HUES6 (cell line): Measurements from ENCODE around the gene RMRP.
"Not testable (repeated sequence)": the region's sequence is repeated elsewhere in the genome, so short reads cannot be mapped to it uniquely, and the experiment has no call there.

Experiments used
- H3K27ac ChIP-seq: 2 replicates; pipeline ENCODE4 v1.7.0; 2013; ENCODE audit warnings: low read depth, mild to moderate bottlenecking, low read length, inconsistent platforms
- H3K27me3 ChIP-seq: 2 replicates; pipeline ENCODE4 v1.6.1; 2013; ENCODE audit warnings: low read length; ENCODE audit not compliant: control insufficient read depth, insufficient read depth
- H3K36me3 ChIP-seq: 2 replicates; pipeline ENCODE4 v1.6.1; 2013; ENCODE audit warnings: low read length; ENCODE audit not compliant: control insufficient read depth, insufficient read depth
- H3K4me1 ChIP-seq: 2 replicates; pipeline ENCODE4 v1.6.1; 2013; ENCODE audit warnings: low read length; ENCODE audit not compliant: control insufficient read depth, insufficient read depth
- H3K4me3 ChIP-seq: 2 replicates; pipeline ENCODE4 v1.5.1; 2013; ENCODE audit warnings: low read depth, low read length
- H3K9ac ChIP-seq: one replicate; pipeline ENCODE4 v1.6.1; 2013; ENCODE audit warnings: mild to moderate bottlenecking, low read length
- H3K9me3 ChIP-seq: 2 replicates; pipeline ENCODE4 v1.6.1; 2013; ENCODE audit warnings: low read depth, low read length; ENCODE audit not compliant: control insufficient read depth, insufficient read depth

Gene RMRP

DNA sequence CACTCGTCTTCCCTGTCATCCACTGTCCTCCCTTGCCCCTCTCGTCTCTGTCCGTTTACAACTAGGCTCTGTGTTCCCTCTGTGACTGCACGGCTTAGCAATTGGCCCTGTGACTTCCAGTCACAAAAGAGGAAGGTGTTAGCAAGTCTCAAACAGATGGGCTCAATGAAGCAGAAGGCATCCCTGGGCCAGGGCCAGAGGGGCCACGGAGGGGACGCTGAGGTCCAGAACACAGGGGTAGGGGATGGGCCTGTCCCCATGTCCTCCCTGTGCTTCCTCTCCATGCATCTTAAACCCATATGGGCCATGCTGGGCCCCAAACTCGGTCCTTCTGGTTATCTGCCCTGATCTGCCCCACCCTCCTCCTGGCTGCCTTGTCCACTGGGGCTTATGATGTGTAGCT is 39.5 kb downstream of the RMRP start, which contains the start of gene CD72:
TSS of gene CD72 (minus strand) at position 89 of the 403 bp plus-strand sequence. CDS start 110 bp downstream, outside the sequence.
- Histone ChIP-seq H3K27ac (no peak within 1 kb of the TSS), H3K36me3 (no peaks in the 10 kb centered on the region), H3K27me3 (peaks cover 51% of the 10 kb centered on the region), H3K9me3 (no peaks in the 10 kb centered on the region), H3K4me1 (peaks cover 11% of the 10 kb centered on the region), H3K4me3 (peak within 1 kb of the TSS; percentile 59), H3K9ac (peak within 1 kb of the TSS; percentile 13)

DNA sequence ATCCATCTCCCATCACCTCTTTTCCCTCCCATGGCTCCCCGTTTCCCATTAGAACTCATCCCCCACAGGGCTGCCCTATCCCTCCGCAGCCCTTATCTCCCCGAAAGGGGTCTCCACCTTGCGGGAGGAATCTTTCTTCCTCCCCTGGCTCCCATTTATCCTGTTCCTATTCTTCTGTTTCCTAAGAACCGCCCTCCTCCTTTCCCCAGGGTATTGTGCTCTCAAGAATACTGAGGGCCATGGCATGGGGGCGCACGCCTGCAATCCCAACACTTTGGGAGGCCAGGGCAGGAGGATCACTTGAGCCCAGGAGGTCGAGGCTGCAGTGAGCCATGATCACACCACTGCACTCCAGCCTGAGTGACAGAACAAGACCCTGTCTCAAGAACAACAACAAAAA is 40.3 kb downstream of the RMRP start:
- Histone ChIP-seq H3K9ac (no peak overlapping the region), H3K36me3 (no peaks in the 10 kb centered on the region), H3K9me3 (no peaks in the 10 kb centered on the region), H3K27me3 (peaks cover 51% of the 10 kb centered on the region), H3K27ac (no peak overlapping the region), H3K4me1 (peaks cover 11% of the 10 kb centered on the region), H3K4me3 (peak overlapping the region; percentile 59)

DNA sequence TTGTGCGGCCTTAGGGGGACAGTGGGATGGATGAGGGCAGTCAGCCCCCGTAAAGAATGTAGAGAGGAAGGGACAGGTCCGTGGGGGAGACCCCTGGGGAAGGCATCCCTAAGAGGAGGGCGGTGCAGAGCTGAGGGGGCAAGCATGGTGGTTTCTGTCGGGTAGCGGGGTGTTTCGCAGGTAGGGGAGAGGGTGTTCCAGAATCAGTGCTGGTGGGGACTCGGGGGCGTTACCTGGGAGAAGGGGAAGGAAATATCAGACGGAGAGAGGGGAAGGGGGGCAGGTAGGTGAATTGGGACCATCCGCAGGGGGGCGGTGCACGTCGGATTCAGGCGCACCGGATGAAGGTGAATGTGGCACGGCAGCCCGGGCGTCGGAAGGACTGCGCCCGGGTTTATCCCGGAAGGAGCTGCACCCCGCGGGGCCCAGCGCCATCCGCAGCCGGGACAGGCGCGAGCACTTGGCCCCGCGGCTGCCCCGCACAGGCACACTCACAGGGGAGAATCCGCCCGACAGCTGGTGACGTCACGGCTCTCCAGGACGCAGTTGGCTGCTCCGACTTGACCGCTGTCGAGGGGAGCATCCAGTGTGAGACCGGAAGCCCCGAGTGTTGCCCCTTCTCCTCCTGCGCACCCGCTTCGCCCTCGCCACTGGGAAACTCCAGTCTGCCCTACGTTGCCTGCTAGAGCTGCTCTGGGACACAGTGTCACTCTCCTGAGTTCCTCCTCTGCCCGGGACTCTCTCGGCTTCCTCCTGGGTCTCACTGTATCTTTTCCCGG is 40.9 kb downstream of the RMRP start:
- Histone ChIP-seq H3K36me3 (no peaks in the 10 kb centered on the region), H3K27me3 (peaks cover 51% of the 10 kb centered on the region), H3K9me3 (no peaks in the 10 kb centered on the region), H3K4me1 (peaks cover 11% of the 10 kb centered on the region), H3K9ac (peak overlapping the region; percentile 17), H3K27ac (no peak overlapping the region), H3K4me3 (peak overlapping the region; percentile 59)

DNA sequence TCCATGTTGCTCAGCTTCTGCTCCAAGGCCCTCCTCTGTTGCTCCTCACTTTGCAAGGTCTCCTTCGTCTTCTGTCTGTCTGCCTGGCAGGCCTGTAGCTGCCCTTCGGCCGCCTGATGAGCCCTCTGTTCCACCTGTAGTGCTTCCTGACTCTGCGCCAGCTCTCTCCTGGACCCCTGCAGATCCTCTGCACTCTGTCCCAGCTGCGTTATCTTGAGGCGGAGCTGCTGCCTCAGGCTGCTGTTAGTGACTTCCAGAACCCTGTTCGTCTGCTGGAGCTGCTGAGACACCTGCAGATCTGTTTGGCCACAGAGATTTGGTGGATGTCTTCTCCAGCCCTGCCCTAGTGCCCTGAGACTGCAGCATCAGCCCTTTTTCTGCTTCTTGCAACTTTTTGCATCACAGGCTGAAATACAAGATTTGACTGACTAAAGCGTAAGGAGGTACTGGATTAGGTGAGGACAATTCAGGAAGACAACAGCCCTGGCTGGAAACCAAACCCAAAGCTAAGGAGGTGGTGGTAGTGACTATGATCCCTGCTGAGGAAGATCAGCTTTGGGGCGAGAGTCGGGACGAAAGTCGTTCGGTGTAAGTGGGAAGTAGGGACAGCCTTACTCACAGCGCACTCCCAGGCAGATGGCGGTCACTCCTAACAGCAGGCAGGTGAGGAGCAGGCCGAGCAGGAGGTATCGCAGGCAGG is 41.7 kb downstream of the RMRP start:
- Histone ChIP-seq H3K9ac (peak overlapping the region; percentile 17), H3K9me3 (no peaks in the 10 kb centered on the region), H3K27ac (no peak overlapping the region), H3K27me3 (peaks cover 51% of the 10 kb centered on the region), H3K4me3 (peak overlapping the region; percentile 59), H3K36me3 (no peaks in the 10 kb centered on the region), H3K4me1 (peaks cover 11% of the 10 kb centered on the region)

DNA sequence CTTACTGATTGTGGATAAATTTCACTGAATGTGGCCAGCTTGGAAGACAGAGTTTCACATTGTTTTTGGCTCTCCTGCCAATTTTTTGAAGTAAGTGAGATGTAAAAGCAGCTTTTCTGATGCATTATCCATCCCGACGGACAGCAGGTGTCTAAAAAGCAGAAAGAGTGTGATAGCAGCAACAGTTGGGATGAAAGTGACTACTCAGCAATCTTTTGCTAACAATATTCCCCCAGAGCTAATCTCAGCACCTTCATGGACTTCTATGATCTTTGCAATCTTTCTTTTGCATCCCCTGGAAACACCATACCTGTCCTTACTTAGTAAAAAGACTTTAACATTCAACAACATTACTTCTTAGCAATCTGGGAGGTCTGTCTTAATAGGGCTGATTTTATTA is 45.0 kb downstream of the RMRP start:
- H3K4me1 ChIP-seq: peaks cover 11% of the 10 kb centered on the region
- H3K36me3 ChIP-seq: peaks cover 22% of the 10 kb centered on the region
- H3K4me3 ChIP-seq: no peak overlapping the region
- H3K27ac ChIP-seq: no peak overlapping the region
- no peak overlapping the region for H3K9ac ChIP-seq
- peaks cover 37% of the 10 kb centered on the region for H3K27me3 ChIP-seq
- no peaks in the 10 kb centered on the region for H3K9me3 ChIP-seq

DNA sequence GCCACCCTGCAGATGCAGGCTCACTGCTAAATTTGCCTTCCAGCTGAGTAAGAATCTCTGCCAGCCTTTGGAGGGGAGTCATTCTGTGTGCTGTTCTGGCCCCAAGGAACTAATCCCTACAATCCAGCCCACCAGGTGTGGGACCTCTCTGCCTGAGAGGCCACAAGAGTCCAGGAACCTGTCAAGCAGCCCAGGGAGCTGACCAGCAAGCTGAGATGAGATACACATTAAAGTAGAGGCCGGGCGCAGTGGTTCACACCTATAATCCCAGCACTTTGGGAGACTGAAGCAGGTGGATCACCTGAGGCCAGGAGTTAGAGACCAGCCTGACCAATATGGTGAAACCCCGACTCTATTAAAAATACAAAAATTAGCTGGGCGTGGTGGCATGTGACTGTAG is 45.8 kb downstream of the RMRP start:
- H3K9me3 ChIP-seq, H3K4me3 ChIP-seq, H3K9ac ChIP-seq, H3K27ac ChIP-seq: not testable (repeated sequence)
- Histone ChIP-seq H3K36me3 (peaks cover 24% of the 10 kb centered on the region), H3K4me1 (peaks cover 11% of the 10 kb centered on the region), H3K27me3 (peaks cover 29% of the 10 kb centered on the region)

DNA sequence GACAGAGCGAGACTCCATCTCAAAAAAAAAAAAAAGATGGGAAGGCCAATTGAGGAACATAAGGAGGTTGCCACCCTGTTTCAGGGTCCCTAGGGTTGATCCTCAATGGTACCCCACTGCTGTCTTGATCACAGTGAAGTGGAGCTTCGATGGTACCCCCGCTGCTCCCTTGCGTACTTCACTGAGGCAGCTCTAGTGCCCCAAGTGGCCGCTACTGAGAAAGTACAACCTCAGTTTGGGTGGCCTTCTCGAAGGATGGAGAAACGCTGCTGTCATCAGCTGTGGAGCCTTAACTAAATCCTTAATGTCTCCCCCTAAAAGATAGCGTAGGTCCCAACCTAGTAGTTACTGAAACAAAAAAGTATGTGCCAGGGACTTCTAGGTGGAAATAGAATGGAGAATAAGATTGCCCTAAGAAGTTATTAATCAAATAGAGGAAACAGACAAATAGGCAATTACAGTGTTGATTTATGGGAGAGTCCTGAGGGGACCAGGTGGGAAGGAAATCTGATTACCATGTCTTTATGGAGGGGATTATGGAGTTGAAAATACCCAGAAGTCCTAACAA is 46.5 kb downstream of the RMRP start:
- Histone ChIP-seq H3K36me3 (peaks cover 24% of the 10 kb centered on the region), H3K9ac (no peak overlapping the region), H3K27ac (no peak overlapping the region), H3K4me1 (peaks cover 7% of the 10 kb centered on the region), H3K9me3 (no peaks in the 10 kb centered on the region), H3K27me3 (peaks cover 22% of the 10 kb centered on the region), H3K4me3 (no peak overlapping the region)

DNA sequence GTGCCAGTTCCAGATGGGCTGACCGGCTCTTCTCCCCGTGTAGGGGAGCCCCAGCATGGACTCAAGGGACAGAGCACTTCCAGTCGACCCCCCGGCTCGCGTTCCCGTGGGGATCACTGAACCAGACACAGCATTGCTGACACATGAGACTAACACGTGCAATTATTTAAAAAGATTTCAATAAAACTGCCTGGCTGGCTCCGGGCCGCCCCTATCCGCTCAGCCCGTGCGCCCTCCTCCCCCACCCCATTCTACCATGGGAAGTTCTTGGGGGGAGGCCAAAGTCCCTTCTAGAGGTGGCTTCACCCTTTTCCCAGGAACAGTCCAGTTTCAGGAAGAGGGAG is 48.0 kb downstream of the RMRP start:
- peaks cover 4% of the 10 kb centered on the region; the same call in 1 of the 2 replicates for H3K4me1 ChIP-seq
- no peak overlapping the region for H3K4me3 ChIP-seq
- peaks cover 24% of the 10 kb centered on the region for H3K36me3 ChIP-seq
- H3K9me3 ChIP-seq: no peaks in the 10 kb centered on the region
- H3K27me3 ChIP-seq: peaks cover 7% of the 10 kb centered on the region; the same call in 1 of the 2 replicates
- H3K9ac ChIP-seq: no peak overlapping the region
- no peak overlapping the region for H3K27ac ChIP-seq

DNA sequence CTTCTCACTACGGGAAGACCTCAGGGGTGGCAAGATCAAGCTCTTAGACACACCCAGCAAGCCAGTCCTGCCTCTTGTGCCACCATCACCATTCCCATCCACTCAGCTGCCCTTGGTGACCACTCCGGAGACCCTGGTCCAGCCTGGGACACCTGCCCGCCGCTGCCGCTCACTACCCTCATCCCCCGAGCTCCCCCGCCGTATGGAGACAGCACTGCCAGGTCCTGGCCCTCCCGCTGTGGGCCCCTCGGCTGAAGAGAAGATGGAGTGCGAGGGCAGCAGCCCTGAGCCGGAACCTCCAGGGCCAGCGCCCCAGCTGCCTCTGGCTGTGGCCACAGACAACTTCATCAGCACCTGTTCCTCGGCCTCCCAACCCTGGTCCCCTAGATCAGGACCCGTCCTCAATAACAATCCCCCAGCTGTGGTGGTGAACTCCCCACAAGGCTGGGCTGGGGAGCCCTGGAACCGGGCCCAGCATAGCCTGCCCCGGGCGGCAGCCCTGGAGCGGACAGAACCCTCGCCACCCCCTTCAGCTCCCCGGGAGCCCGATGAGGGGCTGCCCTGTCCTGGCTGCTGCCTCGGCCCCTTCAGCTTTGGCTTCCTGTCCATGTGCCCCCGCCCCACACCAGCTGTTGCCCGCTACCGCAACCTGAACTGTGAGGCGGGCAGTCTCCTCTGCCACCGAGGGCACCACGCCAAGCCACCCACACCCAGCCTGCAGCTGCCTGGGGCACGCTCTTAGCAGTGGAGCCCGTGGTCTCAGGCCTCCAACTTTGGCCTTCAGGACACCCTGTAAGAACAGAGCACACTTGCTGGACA is 48.6 kb downstream of the RMRP start:
- H3K27ac ChIP-seq: no peak overlapping the region
- H3K4me3 ChIP-seq: no peak overlapping the region
- H3K4me1 ChIP-seq: peaks cover 4% of the 10 kb centered on the region; the same call in 1 of the 2 replicates
- H3K36me3 ChIP-seq: peaks cover 24% of the 10 kb centered on the region
- H3K9ac ChIP-seq: no peak overlapping the region
- peaks cover 1% of the 10 kb centered on the region; the same call in 1 of the 2 replicates for H3K27me3 ChIP-seq
- H3K9me3 ChIP-seq: no peaks in the 10 kb centered on the region

DNA sequence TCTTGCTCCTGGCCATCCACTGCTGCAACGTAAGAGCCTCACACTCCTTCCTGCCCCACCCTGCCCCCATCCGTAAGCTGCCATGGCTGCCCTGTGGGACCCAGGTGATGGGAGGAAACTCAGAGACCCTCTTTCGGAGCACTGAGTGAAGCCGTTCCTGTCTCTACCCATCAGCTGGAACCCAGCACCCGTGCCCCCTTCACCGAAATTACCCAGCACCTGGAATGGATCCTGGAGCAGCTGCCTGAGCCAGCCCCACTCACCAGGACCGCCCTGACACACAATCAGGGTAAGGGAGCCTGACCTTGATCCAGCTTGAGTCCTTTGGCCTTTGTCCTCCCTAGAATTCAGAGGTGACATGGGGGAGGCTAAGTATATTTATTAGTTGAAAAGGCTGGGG is 49.6 kb downstream of the RMRP start:
- H3K36me3 ChIP-seq: peaks cover 24% of the 10 kb centered on the region
- H3K27me3 ChIP-seq: no peaks in the 10 kb centered on the region
- peaks cover 8% of the 10 kb centered on the region for H3K4me1 ChIP-seq
- no peak overlapping the region for H3K27ac ChIP-seq
- no peaks in the 10 kb centered on the region for H3K9me3 ChIP-seq
- no peak overlapping the region for H3K4me3 ChIP-seq
- H3K9ac ChIP-seq: no peak overlapping the region
